WTC11 (cell line): ENCODE results near the gene TAF8. TPM values are rescaled to one million over a fixed set of nuclear protein-coding genes. Genes with fewer than 3 reads are reported as not detected.

ENCODE experiments used
- ATAC-seq: fragments of 200-7000 bp; cut with Tn5 transposase; 2 replicates; pipeline ENCODE4 v1.10.0; 2021; ENCODE audit warnings: mild to moderate bottlenecking, moderate library complexity
- Bru-seq: library from RNA; stranded (reverse); fragments of 400-500 nt; gene quantifications from one replicate; lab custom pipeline; 2021; lab: Mats Ljungman, UMichigan
- CTCF ChIA-PET: fragments of 300-600 bp; sonication (Branson Sonifier 250); formaldehyde crosslinking; loops from one replicate; lab custom pipeline; 2021; ENCODE audit warnings: antibody characterized with exemption; lab: Charles Lee
- POLR2A ChIA-PET: fragments of 350-600 bp; sonication (Branson Sonifier 250); formaldehyde crosslinking; loops from one replicate; lab custom pipeline; 2021; ENCODE audit warnings: antibody characterized with exemption; lab: Charles Lee
- DNase-seq: peaks from one replicate; pipeline ENCODE4 v3.0.0; 2021; ENCODE audit warnings: low spot score
- H3K27ac Mint-ChIP-seq: 2 replicates; pipeline ENCODE4 v1.8.0; 2021; ENCODE audit warnings: mixed read lengths
- H3K27me3 Mint-ChIP-seq: 2 replicates; pipeline ENCODE4 v1.8.0; 2021; ENCODE audit warnings: low read depth, mild to moderate bottlenecking, moderate library complexity, mixed read lengths
- H3K36me3 Mint-ChIP-seq: 2 replicates; pipeline ENCODE4 v1.8.0; 2021; ENCODE audit warnings: mixed read lengths
- H3K4me1 Mint-ChIP-seq: 2 replicates; pipeline ENCODE4 v1.8.0; 2022; ENCODE audit warnings: mixed read lengths
- H3K4me3 Mint-ChIP-seq: 2 replicates; pipeline ENCODE4 v1.8.0; 2021; ENCODE audit warnings: mild to moderate bottlenecking, moderate library complexity, mixed read lengths
- H3K9me3 Mint-ChIP-seq: 2 replicates; pipeline ENCODE4 v1.8.0; 2021; ENCODE audit warnings: mixed read lengths
- CBFB ChIP-seq: sonication (generic); formaldehyde crosslinking; IDR thresholded peaks from 2 replicates; pipeline ENCODE4 v1.8.1; 2022; ENCODE audit warnings: mild to moderate bottlenecking, low read depth, missing genetic modification reagents
- CREM ChIP-seq: sonication (generic); formaldehyde crosslinking; IDR thresholded peaks from 2 replicates; pipeline ENCODE4 v1.8.1; 2022; ENCODE audit warnings: mild to moderate bottlenecking, missing genetic modification reagents, moderate library complexity
- JAZF1 ChIP-seq: fragments of 250-450 bp; sonication (Bioruptor Pico); IDR thresholded peaks from 2 replicates; pipeline ENCODE4 v1.9.0; 2021; ENCODE audit warnings: moderate library complexity, mild to moderate bottlenecking, inconsistent platforms
- MXD4 ChIP-seq: fragments of 250-450 bp; sonication (Bioruptor Pico); IDR thresholded peaks from 2 replicates; pipeline ENCODE4 v1.8.0; 2021; ENCODE audit warnings: mild to moderate bottlenecking, moderate library complexity, borderline replicate concordance
- MYBL2 ChIP-seq: sonication (generic); formaldehyde crosslinking; IDR thresholded peaks from 2 replicates; pipeline ENCODE4 v1.8.1; 2023; ENCODE audit warnings: mild to moderate bottlenecking, moderate library complexity, missing genetic modification reagents
- TCF7 ChIP-seq: sonication (generic); formaldehyde crosslinking; IDR thresholded peaks from 2 replicates; pipeline ENCODE4 v1.8.0; 2022; ENCODE audit warnings: mild to moderate bottlenecking, low read depth, missing genetic modification reagents, moderate library complexity
- TEAD1 ChIP-seq: sonication (generic); formaldehyde crosslinking; IDR thresholded peaks from 2 replicates; pipeline ENCODE4 v1.8.0; 2022; ENCODE audit warnings: mild to moderate bottlenecking, missing genetic modification reagents
- ZNF219 ChIP-seq: sonication (generic); formaldehyde crosslinking; IDR thresholded peaks from 2 replicates; pipeline ENCODE4 v1.8.0; 2023; ENCODE audit warnings: missing genetic modification reagents, mild to moderate bottlenecking, borderline replicate concordance
- ZNF232 ChIP-seq: sonication (generic); formaldehyde crosslinking; IDR thresholded peaks from 2 replicates; pipeline ENCODE4 v1.8.0; 2022; ENCODE audit warnings: mild to moderate bottlenecking, missing genetic modification reagents
- ZNF396 ChIP-seq: fragments of 250-450 bp; sonication (Bioruptor Pico); IDR thresholded peaks from 2 replicates; pipeline ENCODE4 v1.8.0; 2021; ENCODE audit warnings: mild to moderate bottlenecking, moderate library complexity, borderline replicate concordance
- ZNF423 ChIP-seq: fragments of 250-450 bp; sonication (Bioruptor Pico); IDR thresholded peaks from 2 replicates; pipeline ENCODE4 v2.1.2; 2022; ENCODE audit warnings: mild to moderate bottlenecking, moderate library complexity
- long read RNA-seq, 3 experiments: library from RNA in 1 of 3; library from capped mRNA in 1 of 3; library from polyadenylated mRNA in 1 of 3; unstranded in 2 of 3; stranded (forward) in 1 of 3; transcript quantifications; one replicate each; pipeline ENCODE4 v2.0.0, GENCODE V29; 2021
- total RNA-seq: library from RNA; stranded (reverse); gene quantifications from 3 replicates; pipeline ENCODE4 v1.2.3, GENCODE V29; 2021
- TF ChIP-seq, protein P1 (sequence below): sonication (generic); formaldehyde crosslinking; IDR thresholded peaks from 2 replicates; pipeline ENCODE4 v1.8.0; 2022; ENCODE audit warnings: missing genetic modification reagents
- TF ChIP-seq, protein P2 (sequence below): sonication (generic); formaldehyde crosslinking; conservative IDR thresholded peaks from 2 replicates; pipeline ENCODE4 v1.8.1; 2022; ENCODE audit warnings: mild to moderate bottlenecking, missing genetic modification reagents
- TF ChIP-seq, protein P3 (sequence below): sonication (generic); formaldehyde crosslinking; conservative IDR thresholded peaks from 2 replicates; pipeline ENCODE4 v1.8.1; 2023; ENCODE audit warnings: mild to moderate bottlenecking, low read depth, missing genetic modification reagents, moderate library complexity
- TF ChIP-seq, protein P4 (sequence below): sonication (generic); formaldehyde crosslinking; IDR thresholded peaks from 2 replicates; pipeline ENCODE4 v1.8.1; 2022; ENCODE audit warnings: low read depth, mild to moderate bottlenecking, moderate library complexity, missing genetic modification reagents, borderline replicate concordance
- TF ChIP-seq, protein P5 (sequence below): sonication (generic); formaldehyde crosslinking; IDR thresholded peaks from 2 replicates; pipeline ENCODE4 v1.8.1; 2023; ENCODE audit warnings: mild to moderate bottlenecking, missing genetic modification reagents, moderate library complexity
- TF ChIP-seq, protein P6 (sequence below): sonication (generic); formaldehyde crosslinking; IDR thresholded peaks from 2 replicates; pipeline ENCODE4 v1.8.1; 2023; ENCODE audit warnings: mild to moderate bottlenecking, moderate library complexity, missing genetic modification reagents
- TF ChIP-seq, protein P7 (sequence below): sonication (generic); formaldehyde crosslinking; IDR thresholded peaks from 2 replicates; pipeline ENCODE4 v1.8.0; 2022; ENCODE audit warnings: mild to moderate bottlenecking, missing genetic modification reagents

TAF8 gene, protein sequence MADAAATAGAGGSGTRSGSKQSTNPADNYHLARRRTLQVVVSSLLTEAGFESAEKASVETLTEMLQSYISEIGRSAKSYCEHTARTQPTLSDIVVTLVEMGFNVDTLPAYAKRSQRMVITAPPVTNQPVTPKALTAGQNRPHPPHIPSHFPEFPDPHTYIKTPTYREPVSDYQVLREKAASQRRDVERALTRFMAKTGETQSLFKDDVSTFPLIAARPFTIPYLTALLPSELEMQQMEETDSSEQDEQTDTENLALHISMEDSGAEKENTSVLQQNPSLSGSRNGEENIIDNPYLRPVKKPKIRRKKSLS
- total RNA-seq (29.6 to 33.6 TPM (median 31.0 TPM) in 3 replicates), Bru-seq, nascent RNA (percentile 78 among the genes with signal in this experiment)
- long read RNA-seq, experiment 1, transcript TAF8-202 (5 exons, 794 nt), result major isoform, 5 of 23 reads
- long read RNA-seq, experiment 1, partial matches to known transcripts, result 2 of 23 reads
- long read RNA-seq, experiment 1, other reads (novel, unspliced or antisense), result 14 of 23 reads
- long read RNA-seq, experiment 2, partial matches to known transcripts, result 0 of 16 reads
- long read RNA-seq, experiment 2, other reads (novel, unspliced or antisense), result 13 of 16 reads
- long read RNA-seq, experiment 3, full-length matches to known transcripts, result 17 of 24 reads
- long read RNA-seq, experiment 3, partial matches to known transcripts, result 0 of 24 reads
- long read RNA-seq, experiment 3, other reads (novel, unspliced or antisense), result 7 of 24 reads

DNA sequence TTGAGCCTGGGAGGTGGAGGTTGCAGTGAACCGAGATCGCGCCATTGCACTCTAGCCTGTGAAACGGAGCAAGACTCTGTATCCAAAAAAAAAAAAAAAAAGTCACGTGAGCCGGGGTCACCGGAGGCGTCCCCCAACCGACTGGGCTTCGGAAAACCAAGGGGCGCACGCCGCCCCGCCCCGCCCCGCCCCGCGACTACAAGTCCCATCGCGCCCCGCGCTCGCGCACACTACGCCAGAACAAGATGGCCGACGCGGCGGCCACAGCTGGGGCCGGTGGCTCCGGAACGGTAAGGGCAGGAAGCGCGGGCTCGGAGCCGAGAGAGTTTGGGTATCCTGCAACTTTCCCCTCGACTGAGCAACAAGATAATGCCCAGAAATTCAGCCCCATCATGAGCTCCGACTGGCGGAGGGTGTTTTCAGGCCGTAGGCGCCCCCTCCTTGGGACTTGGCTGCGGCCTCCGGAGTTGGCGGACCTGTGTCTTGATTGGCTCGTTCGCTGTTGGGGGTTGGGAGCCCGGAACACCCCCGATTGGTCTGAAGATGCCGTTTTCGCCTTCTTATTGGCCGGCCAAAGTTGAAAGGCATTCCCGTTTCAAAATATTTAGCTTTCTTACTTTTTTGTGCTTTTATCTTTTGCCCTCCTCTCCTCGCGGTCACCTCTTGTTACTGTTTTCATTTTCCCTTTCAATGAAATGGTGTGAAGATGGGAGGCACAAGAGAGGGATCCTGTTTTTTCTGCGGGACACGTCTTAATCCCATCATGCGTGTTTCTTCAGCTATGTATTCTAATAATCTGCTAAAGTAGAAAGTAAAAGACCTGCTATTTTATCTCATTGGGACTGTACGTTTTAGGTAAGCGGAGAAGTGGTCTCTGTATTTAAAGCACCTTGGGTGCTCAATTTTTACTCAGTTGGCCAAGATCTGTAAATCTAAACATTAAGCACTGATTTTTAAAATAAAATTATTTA is at the start of gene TAF8:
Gene TAF8 (plus strand): TSS at position 228 of the 971 bp plus-strand sequence. CDS start 18 bp downstream, at position 246.
- ChIA-PET POLR2A (interaction anchor here (0.5 to 1.9 kb wide), 9 partner anchors 11 to 414 kb away, joined by 3 to 9 read pairs (median 3); partner anchors contain the start of genes BYSL and TOMM6), CTCF (interaction anchor here (0.5 to 2.9 kb wide), 16 partner anchors 45 to 513 kb away, joined by 3 to 33 read pairs (median 4); partner anchors contain the start of genes BYSL, FRS3, MED20 and TOMM6)
- Mint-ChIP-seq H3K9me3 (no peaks in the 10 kb centered on the region), H3K27me3 (peaks cover 46% of the 10 kb centered on the region), H3K27ac (peak within 1 kb of the TSS; percentile 95), H3K4me1 (peaks cover 24% of the 10 kb centered on the region), H3K36me3 (peaks cover 28% of the 10 kb centered on the region), H3K4me3 (peak within 1 kb of the TSS; percentile 95)
- DNase-seq, result peak; percentile 88
- ATAC-seq, result peak; percentile 81
- TF ChIP-seq JAZF1, result no peak
- TF ChIP-seq TCF7 (CRISPR knock-in tag), result no peak
- no peak for TF ChIP-seq CBFB (CRISPR knock-in tag)
- TF ChIP-seq, protein P1, sequence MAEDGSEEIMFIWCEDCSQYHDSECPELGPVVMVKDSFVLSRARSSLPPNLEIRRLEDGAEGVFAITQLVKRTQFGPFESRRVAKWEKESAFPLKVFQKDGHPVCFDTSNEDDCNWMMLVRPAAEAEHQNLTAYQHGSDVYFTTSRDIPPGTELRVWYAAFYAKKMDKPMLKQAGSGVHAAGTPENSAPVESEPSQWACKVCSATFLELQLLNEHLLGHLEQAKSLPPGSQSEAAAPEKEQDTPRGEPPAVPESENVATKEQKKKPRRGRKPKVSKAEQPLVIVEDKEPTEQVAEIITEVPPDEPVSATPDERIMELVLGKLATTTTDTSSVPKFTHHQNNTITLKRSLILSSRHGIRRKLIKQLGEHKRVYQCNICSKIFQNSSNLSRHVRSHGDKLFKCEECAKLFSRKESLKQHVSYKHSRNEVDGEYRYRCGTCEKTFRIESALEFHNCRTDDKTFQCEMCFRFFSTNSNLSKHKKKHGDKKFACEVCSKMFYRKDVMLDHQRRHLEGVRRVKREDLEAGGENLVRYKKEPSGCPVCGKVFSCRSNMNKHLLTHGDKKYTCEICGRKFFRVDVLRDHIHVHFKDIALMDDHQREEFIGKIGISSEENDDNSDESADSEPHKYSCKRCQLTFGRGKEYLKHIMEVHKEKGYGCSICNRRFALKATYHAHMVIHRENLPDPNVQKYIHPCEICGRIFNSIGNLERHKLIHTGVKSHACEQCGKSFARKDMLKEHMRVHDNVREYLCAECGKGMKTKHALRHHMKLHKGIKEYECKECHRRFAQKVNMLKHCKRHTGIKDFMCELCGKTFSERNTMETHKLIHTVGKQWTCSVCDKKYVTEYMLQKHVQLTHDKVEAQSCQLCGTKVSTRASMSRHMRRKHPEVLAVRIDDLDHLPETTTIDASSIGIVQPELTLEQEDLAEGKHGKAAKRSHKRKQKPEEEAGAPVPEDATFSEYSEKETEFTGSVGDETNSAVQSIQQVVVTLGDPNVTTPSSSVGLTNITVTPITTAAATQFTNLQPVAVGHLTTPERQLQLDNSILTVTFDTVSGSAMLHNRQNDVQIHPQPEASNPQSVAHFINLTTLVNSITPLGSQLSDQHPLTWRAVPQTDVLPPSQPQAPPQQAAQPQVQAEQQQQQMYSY, result no peak
- TF ChIP-seq, protein P2, sequence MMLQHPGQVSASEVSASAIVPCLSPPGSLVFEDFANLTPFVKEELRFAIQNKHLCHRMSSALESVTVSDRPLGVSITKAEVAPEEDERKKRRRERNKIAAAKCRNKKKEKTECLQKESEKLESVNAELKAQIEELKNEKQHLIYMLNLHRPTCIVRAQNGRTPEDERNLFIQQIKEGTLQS (CRISPR knock-in tag), result no peak
- TF ChIP-seq TEAD1, result peak; percentile 87
- 0 out of 2 replicates have a peak, but pooled peaks have one; percentile 61 for TF ChIP-seq MYBL2 (CRISPR knock-in tag)
- TF ChIP-seq ZNF396 (CRISPR knock-in tag), result no peak
- no peak for TF ChIP-seq ZNF219 (CRISPR knock-in tag)
- TF ChIP-seq, protein P3, sequence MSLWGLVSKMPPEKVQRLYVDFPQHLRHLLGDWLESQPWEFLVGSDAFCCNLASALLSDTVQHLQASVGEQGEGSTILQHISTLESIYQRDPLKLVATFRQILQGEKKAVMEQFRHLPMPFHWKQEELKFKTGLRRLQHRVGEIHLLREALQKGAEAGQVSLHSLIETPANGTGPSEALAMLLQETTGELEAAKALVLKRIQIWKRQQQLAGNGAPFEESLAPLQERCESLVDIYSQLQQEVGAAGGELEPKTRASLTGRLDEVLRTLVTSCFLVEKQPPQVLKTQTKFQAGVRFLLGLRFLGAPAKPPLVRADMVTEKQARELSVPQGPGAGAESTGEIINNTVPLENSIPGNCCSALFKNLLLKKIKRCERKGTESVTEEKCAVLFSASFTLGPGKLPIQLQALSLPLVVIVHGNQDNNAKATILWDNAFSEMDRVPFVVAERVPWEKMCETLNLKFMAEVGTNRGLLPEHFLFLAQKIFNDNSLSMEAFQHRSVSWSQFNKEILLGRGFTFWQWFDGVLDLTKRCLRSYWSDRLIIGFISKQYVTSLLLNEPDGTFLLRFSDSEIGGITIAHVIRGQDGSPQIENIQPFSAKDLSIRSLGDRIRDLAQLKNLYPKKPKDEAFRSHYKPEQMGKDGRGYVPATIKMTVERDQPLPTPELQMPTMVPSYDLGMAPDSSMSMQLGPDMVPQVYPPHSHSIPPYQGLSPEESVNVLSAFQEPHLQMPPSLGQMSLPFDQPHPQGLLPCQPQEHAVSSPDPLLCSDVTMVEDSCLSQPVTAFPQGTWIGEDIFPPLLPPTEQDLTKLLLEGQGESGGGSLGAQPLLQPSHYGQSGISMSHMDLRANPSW, result no peak
- TF ChIP-seq ZNF232 (CRISPR knock-in tag), result peak; percentile 59; the same call in 1 of the 2 replicates
- TF ChIP-seq, protein P4, sequence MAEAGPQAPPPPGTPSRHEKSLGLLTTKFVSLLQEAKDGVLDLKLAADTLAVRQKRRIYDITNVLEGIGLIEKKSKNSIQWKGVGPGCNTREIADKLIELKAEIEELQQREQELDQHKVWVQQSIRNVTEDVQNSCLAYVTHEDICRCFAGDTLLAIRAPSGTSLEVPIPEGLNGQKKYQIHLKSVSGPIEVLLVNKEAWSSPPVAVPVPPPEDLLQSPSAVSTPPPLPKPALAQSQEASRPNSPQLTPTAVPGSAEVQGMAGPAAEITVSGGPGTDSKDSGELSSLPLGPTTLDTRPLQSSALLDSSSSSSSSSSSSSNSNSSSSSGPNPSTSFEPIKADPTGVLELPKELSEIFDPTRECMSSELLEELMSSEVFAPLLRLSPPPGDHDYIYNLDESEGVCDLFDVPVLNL (CRISPR knock-in tag), result no peak
- TF ChIP-seq, protein P5, sequence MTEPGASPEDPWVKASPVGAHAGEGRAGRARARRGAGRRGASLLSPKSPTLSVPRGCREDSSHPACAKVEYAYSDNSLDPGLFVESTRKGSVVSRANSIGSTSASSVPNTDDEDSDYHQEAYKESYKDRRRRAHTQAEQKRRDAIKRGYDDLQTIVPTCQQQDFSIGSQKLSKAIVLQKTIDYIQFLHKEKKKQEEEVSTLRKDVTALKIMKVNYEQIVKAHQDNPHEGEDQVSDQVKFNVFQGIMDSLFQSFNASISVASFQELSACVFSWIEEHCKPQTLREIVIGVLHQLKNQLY, result no peak
- TF ChIP-seq MXD4, result no peak
- TF ChIP-seq, protein P6, sequence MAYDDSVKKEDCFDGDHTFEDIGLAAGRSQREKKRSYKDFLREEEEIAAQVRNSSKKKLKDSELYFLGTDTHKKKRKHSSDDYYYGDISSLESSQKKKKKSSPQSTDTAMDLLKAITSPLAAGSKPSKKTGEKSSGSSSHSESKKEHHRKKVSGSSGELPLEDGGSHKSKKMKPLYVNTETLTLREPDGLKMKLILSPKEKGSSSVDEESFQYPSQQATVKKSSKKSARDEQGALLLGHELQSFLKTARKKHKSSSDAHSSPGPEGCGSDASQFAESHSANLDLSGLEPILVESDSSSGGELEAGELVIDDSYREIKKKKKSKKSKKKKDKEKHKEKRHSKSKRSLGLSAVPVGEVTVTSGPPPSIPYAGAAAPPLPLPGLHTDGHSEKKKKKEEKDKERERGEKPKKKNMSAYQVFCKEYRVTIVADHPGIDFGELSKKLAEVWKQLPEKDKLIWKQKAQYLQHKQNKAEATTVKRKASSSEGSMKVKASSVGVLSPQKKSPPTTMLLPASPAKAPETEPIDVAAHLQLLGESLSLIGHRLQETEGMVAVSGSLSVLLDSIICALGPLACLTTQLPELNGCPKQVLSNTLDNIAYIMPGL (CRISPR knock-in tag), result peak; percentile 78; the same call in 1 of the 2 replicates
- peak; percentile 77; the same call in 1 of the 2 replicates for TF ChIP-seq CREM
- TF ChIP-seq, protein P7, sequence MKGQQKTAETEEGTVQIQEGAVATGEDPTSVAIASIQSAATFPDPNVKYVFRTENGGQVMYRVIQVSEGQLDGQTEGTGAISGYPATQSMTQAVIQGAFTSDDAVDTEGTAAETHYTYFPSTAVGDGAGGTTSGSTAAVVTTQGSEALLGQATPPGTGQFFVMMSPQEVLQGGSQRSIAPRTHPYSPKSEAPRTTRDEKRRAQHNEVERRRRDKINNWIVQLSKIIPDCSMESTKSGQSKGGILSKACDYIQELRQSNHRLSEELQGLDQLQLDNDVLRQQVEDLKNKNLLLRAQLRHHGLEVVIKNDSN (CRISPR knock-in tag), result peak; percentile 93
- no peak for TF ChIP-seq ZNF423
